CD1c-positive myeloid dendritic cell (primary cell): Measurements from ENCODE around the gene CRYBB3.
A peak's percentile ranks its signal among the peaks of the same experiment; 100 is the strongest.
"Not testable (repeated sequence)": the region's sequence is repeated elsewhere in the genome, so short reads cannot be mapped to it uniquely, and the experiment has no call there.

Source experiments
- DNase-seq: peaks from one replicate; pipeline ENCODE4 v3.0.0-alpha.2; 2016; ENCODE audit errors: extremely low spot score

The CRYBB3 gene

GRCh38 chr22:25205847-25206246 is 6.2 kb downstream of the CRYBB3 start:
- DNase-seq: no peak

- no peak for DNase-seq
Measured at GRCh38 chr22:25206998-25207397, 7.3 kb downstream of the CRYBB3 start.

GRCh38 chr22:25207553-25208157 is 8.0 kb downstream of the CRYBB3 start:
- DNase-seq: no peak

- DNase-seq: no peak
Measured at GRCh38 chr22:25208328-25208727, 8.7 kb downstream of the CRYBB3 start.

GRCh38 chr22:25208743-25209505 is 9.3 kb downstream of the CRYBB3 start:
- DNase-seq: no peak

GRCh38 chr22:25210793-25211192 is 11.1 kb downstream of the CRYBB3 start:
- no peak for DNase-seq

GRCh38 chr22:25212337-25212736 is 12.7 kb downstream of the CRYBB3 start:
- no peak for DNase-seq

GRCh38 chr22:25213221-25213620 is 13.6 kb downstream of the CRYBB3 start:
- no peak for DNase-seq

GRCh38 chr22:25216230-25216629 is 16.6 kb downstream of the CRYBB3 start:
- DNase-seq: no peak

GRCh38 chr22:25219211-25219689 is 19.6 kb downstream of the CRYBB3 start, which contains the start of gene CRYBB2:
Gene CRYBB2, plus strand, starts transcription at chr22:25219639. Its CDS starts 1,791 bp downstream, at chr22:25221430.
- no peak for DNase-seq

- DNase-seq: no peak
Measured at GRCh38 chr22:25219948-25220442, 20.3 kb downstream of the CRYBB3 start.

GRCh38 chr22:25221790-25222189 is 22.1 kb downstream of the CRYBB3 start:
- DNase-seq: no peak

GRCh38 chr22:25223269-25223850 is 23.7 kb downstream of the CRYBB3 start:
- no peak for DNase-seq

GRCh38 chr22:25228822-25229221 is 29.2 kb downstream of the CRYBB3 start:
- DNase-seq: no peak

GRCh38 chr22:25230760-25231159 is 31.1 kb downstream of the CRYBB3 start:
- DNase-seq: not testable (repeated sequence)

GRCh38 chr22:25232301-25232700 is 32.6 kb downstream of the CRYBB3 start:
- no peak for DNase-seq

GRCh38 chr22:25233706-25234105 is 34.0 kb downstream of the CRYBB3 start:
- DNase-seq: not testable (repeated sequence)

- peak; percentile 45 for DNase-seq
Measured at GRCh38 chr22:25235547-25236290, 36.1 kb downstream of the CRYBB3 start.

- no peak for DNase-seq
Measured at GRCh38 chr22:25236417-25236816, 36.8 kb downstream of the CRYBB3 start.

- no peak for DNase-seq
Measured at GRCh38 chr22:25237503-25237902, 37.8 kb downstream of the CRYBB3 start.

GRCh38 chr22:25238058-25238457 is 38.4 kb downstream of the CRYBB3 start:
- DNase-seq: not testable (repeated sequence)

- DNase-seq: not testable (repeated sequence)
Measured at GRCh38 chr22:25255169-25255568, 55.5 kb downstream of the CRYBB3 start.
